GM21576 (cell line): ENCODE results near the gene PSME1.

Source experiments
- ATAC-seq: cut with Tn5 transposase; IDR thresholded peaks from one replicate; pipeline ENCODE4 v1.9.1; 2021; ENCODE audit warnings: mild to moderate bottlenecking, moderate library complexity; ENCODE audit not compliant: unreplicated experiment

The PSME1 gene

GRCh38 chr14:24135834-24136683 is at the start of gene PSME1:
Gene PSME1, plus strand, starts transcription at chr14:24136194. Its CDS starts 69 bp downstream, at chr14:24136263.
- peak; percentile 83 for ATAC-seq

- ATAC-seq = no peak
These were observed 49.0 kb upstream of the PSME1 start for GRCh38 chr14:24087004-24087403.

- no peak for ATAC-seq
These were observed 47.9 kb upstream of the PSME1 start for GRCh38 chr14:24088095-24088494.

- ATAC-seq = no peak
These were observed 46.1 kb upstream of the PSME1 start for GRCh38 chr14:24089890-24090289.

GRCh38 chr14:24092110-24092504 is 43.9 kb upstream of the PSME1 start:
- no peak for ATAC-seq

- no peak for ATAC-seq
These were observed 43.3 kb upstream of the PSME1 start for GRCh38 chr14:24092505-24093206.

GRCh38 chr14:24093207-24093900 is 42.6 kb upstream of the PSME1 start:
- no peak for ATAC-seq

- peak; percentile 45 for ATAC-seq
These were observed 41.8 kb upstream of the PSME1 start, which contains the start of gene PCK2 for GRCh38 chr14:24093901-24094840. Gene PCK2, plus strand, starts transcription at chr14:24094311. Its CDS starts 95 bp downstream, at chr14:24094406.

GRCh38 chr14:24094841-24095270 is 41.1 kb upstream of the PSME1 start:
- ATAC-seq = no peak

GRCh38 chr14:24095271-24096068 is 40.5 kb upstream of the PSME1 start:
- ATAC-seq = peak; percentile 70

GRCh38 chr14:24096545-24097181 is 39.3 kb upstream of the PSME1 start:
- no peak for ATAC-seq

- ATAC-seq = no peak
These were observed 37.6 kb upstream of the PSME1 start for GRCh38 chr14:24098229-24098926.

GRCh38 chr14:24098927-24099813 is 36.8 kb upstream of the PSME1 start:
- no peak for ATAC-seq

- ATAC-seq = no peak
These were observed 35.6 kb upstream of the PSME1 start for GRCh38 chr14:24100197-24100981.

- ATAC-seq = no peak
These were observed 35.0 kb upstream of the PSME1 start for GRCh38 chr14:24100982-24101494.

GRCh38 chr14:24102357-24103048 is 33.5 kb upstream of the PSME1 start:
- no peak for ATAC-seq
